Naive thymus-derived CD4-positive, alpha-beta T cell (primary cell): ENCODE data around the gene SYCE3. TPM values are rescaled to one million over a fixed set of nuclear protein-coding genes. Genes with fewer than 3 reads are reported as not detected.

ENCODE experiments used
- ATAC-seq: fragments of 150-1000 bp; cut with Tn5 transposase; 2 replicates; pipeline ENCODE4 v1.10.0; 2021; ENCODE audit warnings: mild to moderate bottlenecking, moderate library complexity
- CTCF ChIA-PET: fragments of 350-600 bp; sonication (Branson Sonifier 250); formaldehyde crosslinking; loops from one replicate; lab custom pipeline; 2021; ENCODE audit warnings: antibody characterized with exemption; lab: Charles Lee
- POLR2A ChIA-PET: fragments of 350-600 bp; sonication (Branson Sonifier 250); formaldehyde crosslinking; loops from one replicate; lab custom pipeline; 2021; ENCODE audit warnings: antibody characterized with exemption, inconsistent platforms; lab: Charles Lee
- DNase-seq, 9 donors: peaks; one replicate each; pipeline versions ENCODE4 v3.0.0 to v3.0.0-alpha.2; 2020 to 2022; ENCODE audit warnings: mixed read lengths in 1 of 9
- H3K27ac ChIP-seq: one replicate; pipeline ENCODE4 v1.7.0; 2013; ENCODE audit warnings: mild to moderate bottlenecking, low read depth, low read length, moderate library complexity
- H3K27me3 ChIP-seq, 2 donors: one replicate each; pipeline ENCODE4 v1.7.0; 2013; ENCODE audit warnings: low read length in 2 of 2, mild to moderate bottlenecking in 2 of 2, moderate library complexity in 2 of 2; ENCODE audit not compliant: control insufficient read depth in 2 of 2, insufficient read depth in 2 of 2
- H3K36me3 ChIP-seq, 3 experiments: 1 replicate in 2 of 3; 2 replicates in 1 of 3; pipeline ENCODE4 v1.7.0; 2013; ENCODE audit warnings: low read length in 3 of 3, mild to moderate bottlenecking in 3 of 3, moderate library complexity in 1 of 3; ENCODE audit not compliant: insufficient read depth in 3 of 3, control insufficient read depth in 2 of 3
- H3K4me1 ChIP-seq, 2 donors: one replicate each; pipeline ENCODE4 v1.7.0; 2013; ENCODE audit warnings: low read length in 2 of 2, mild to moderate bottlenecking in 2 of 2, moderate library complexity in 1 of 2; ENCODE audit not compliant: control insufficient read depth in 2 of 2, insufficient read depth in 2 of 2
- H3K4me3 ChIP-seq: 2 replicates; pipeline ENCODE4 v1.7.0; 2013; ENCODE audit warnings: mild to moderate bottlenecking, low read length
- H3K9me3 ChIP-seq, 3 experiments: 1 replicate in 2 of 3; 2 replicates in 1 of 3; pipeline ENCODE4 v1.7.0; 2013; ENCODE audit warnings: low read length in 3 of 3; ENCODE audit not compliant: control insufficient read depth in 2 of 3
- H3K27ac Mint-ChIP-seq, 9 donors: one replicate each; pipeline ENCODE4 v1.8.0; 2020 to 2022; ENCODE audit warnings: mixed read lengths in 9 of 9, mild to moderate bottlenecking in 8 of 9, moderate library complexity in 5 of 9, inconsistent platforms in 2 of 9
- H3K27me3 Mint-ChIP-seq, 5 donors: one replicate each; pipeline ENCODE4 v1.8.0; 2021 to 2022; ENCODE audit warnings: mixed read lengths in 5 of 5, mild to moderate bottlenecking in 1 of 5
- H3K36me3 Mint-ChIP-seq, 5 donors: one replicate each; pipeline ENCODE4 v1.8.0; 2020 to 2022; ENCODE audit warnings: mixed read lengths in 5 of 5, mild to moderate bottlenecking in 3 of 5, inconsistent platforms in 1 of 5
- H3K4me1 Mint-ChIP-seq, 7 donors: one replicate each; pipeline ENCODE4 v1.8.0; 2020 to 2022; ENCODE audit warnings: mixed read lengths in 7 of 7, mild to moderate bottlenecking in 3 of 7, inconsistent platforms in 1 of 7
- H3K4me3 Mint-ChIP-seq, 10 donors: one replicate each; pipeline ENCODE4 v1.8.0; 2020 to 2022; ENCODE audit warnings: mild to moderate bottlenecking in 10 of 10, mixed read lengths in 10 of 10, moderate library complexity in 6 of 10, inconsistent platforms in 2 of 10
- H3K9me3 Mint-ChIP-seq, 11 donors: one replicate each; pipeline ENCODE4 v1.8.0; 2020 to 2022; ENCODE audit warnings: mixed read lengths in 11 of 11, mild to moderate bottlenecking in 4 of 11, inconsistent platforms in 1 of 11, moderate library complexity in 1 of 11
- intact Hi-C, 2 donors: fragments of 100-400 bp; cut with micrococcal nuclease; formaldehyde crosslinking; loops; one replicate each; pipeline ENCODE4 v1.15.1; 2023
- polyA plus RNA-seq, 2 donors: library from polyadenylated mRNA; unstranded; fragments of 300-500 nt; fragmentation: Illumina TruSeq; gene quantifications; one replicate each; pipeline ENCODE4 v1.2.3, GENCODE V29; 2021
- total RNA-seq, 6 experiments: library from RNA in 5 of 6; stranded (reverse) in 5 of 6; gene quantifications; 1 replicate in 5 of 6; 2 replicates in 1 of 6; pipeline ENCODE4 v1.2.3 and lab custom pipeline; 2021 to 2026

SYCE3 gene
- total and polyA plus RNA-seq, 7 experiments from 2014 or later, result not detected

GRCh38 chr22:50526834-50527801 is 35.6 kb downstream of the SYCE3 start:
- Mint-ChIP-seq H3K4me3 (peak overlapping the region; percentile 55 to 92 (median 68)), H3K27ac (peak overlapping the region; percentile 57 to 90 (median 81))
- intact Hi-C loops, result loop anchor here (1.0 to 5.0 kb wide), 9 partner anchors 12 to 335 kb away; partner anchors contain the start of genes HDAC10 (in 1 of the 2) and SYCE3 (in 1 of the 2)

GRCh38 chr22:50526108-50526833 is 36.4 kb downstream of the SYCE3 start:
- Mint-ChIP-seq H3K27ac (peak overlapping the region in 7 of 9 donors; percentile 72 to 90 (median 86)), H3K9me3 (no peaks in the 10 kb centered on the region), H3K4me3 (peak overlapping the region; percentile 62 to 92 (median 76)), H3K4me1 (peaks cover 8 to 36% (median 26%) of the 10 kb centered on the region in 7 donors), H3K36me3 (peaks cover 0 to 30% (median 0%) of the 10 kb centered on the region in 5 donors), H3K27me3 (peaks cover 0 to 8% (median 0%) of the 10 kb centered on the region in 5 donors)
- Histone ChIP-seq H3K9me3 (no peaks in the 10 kb centered on the region), H3K36me3 (peaks cover 0 to 26% (median 11%) of the 10 kb centered on the region in 3 experiments), H3K27me3 (no peaks in the 10 kb centered on the region), H3K4me1 (peaks cover 14 to 23% of the 10 kb centered on the region in 2 donors), H3K4me3 (peak overlapping the region; percentile 77), H3K27ac (peak overlapping the region; percentile 87)
- POLR2A ChIA-PET, result interaction anchor here (0.7 to 7.1 kb wide), 37 partner anchors 9 to 335 kb away, joined by 3 to 127 read pairs (median 6); partner anchors contain the start of genes ARSA, CHKB, CPT1B and HDAC10
- CTCF ChIA-PET, result interaction anchor here (0.6 to 2.9 kb wide), 26 partner anchors 10 to 185 kb away, joined by 3 to 31 read pairs (median 5); partner anchors contain the start of genes ARSA, LMF2, NCAPH2 and SYCE3
- intact Hi-C loops, result loop anchor here (1.0 to 5.0 kb wide), 8 partner anchors 13 to 334 kb away; partner anchors contain the start of genes HDAC10 (in 1 of the 2) and SYCE3 (in 1 of the 2)
- peak; percentile 51 for ATAC-seq
- peak; percentile 68 to 91 (median 82) for DNase-seq

More at GRCh38 chr22:50526834-50527801, 35.6 kb downstream of the SYCE3 start:
- Histone ChIP-seq H3K27ac (peak overlapping the region; percentile 87), H3K9me3 (no peaks in the 10 kb centered on the region), H3K4me3 (peak overlapping the region; percentile 77), H3K4me1 (peaks cover 14 to 23% of the 10 kb centered on the region in 2 donors), H3K27me3 (no peaks in the 10 kb centered on the region), H3K36me3 (peaks cover 0 to 18% (median 11%) of the 10 kb centered on the region in 3 experiments)
- POLR2A ChIA-PET, result interaction anchor here (0.6 to 7.1 kb wide), 9 partner anchors 12 to 99 kb away, joined by 3 to 127 read pairs (median 6); partner anchors contain the start of genes KLHDC7B, LMF2 and NCAPH2
- ATAC-seq (no peak), DNase-seq (peak in 1 of 9 donors; percentile 24)
- peaks cover 0 to 8% (median 0%) of the 10 kb centered on the region in 5 donors for H3K27me3 Mint-ChIP-seq
- CTCF ChIA-PET, result interaction anchor here (0.6 to 2.9 kb wide), 5 partner anchors 12 to 94 kb away, joined by 4 to 31 read pairs (median 6); no protein-coding TSS in a partner anchor
- H3K9me3 Mint-ChIP-seq, result no peaks in the 10 kb centered on the region
- H3K36me3 Mint-ChIP-seq, result peaks cover 0 to 31% (median 0%) of the 10 kb centered on the region in 5 donors
- H3K4me1 Mint-ChIP-seq, result peaks cover 8 to 37% (median 26%) of the 10 kb centered on the region in 7 donors

GRCh38 chr22:50525858-50526107 is 36.9 kb downstream of the SYCE3 start:
- CTCF ChIA-PET, result interaction anchor here (0.5 to 2.9 kb wide), 30 partner anchors 10 to 377 kb away, joined by 3 to 31 read pairs (median 5); partner anchors contain the start of genes ARSA, HDAC10, LMF2 and NCAPH2
- peaks cover 0 to 30% (median 0%) of the 10 kb centered on the region in 5 donors for H3K36me3 Mint-ChIP-seq
- Histone ChIP-seq H3K4me3 (peak overlapping the region; percentile 77), H3K9me3 (no peaks in the 10 kb centered on the region), H3K27me3 (no peaks in the 10 kb centered on the region), H3K4me1 (peaks cover 14 to 23% of the 10 kb centered on the region in 2 donors), H3K36me3 (peaks cover 0 to 31% (median 11%) of the 10 kb centered on the region in 3 experiments), H3K27ac (peak overlapping the region; percentile 87)
- peak overlapping the region; percentile 74 to 96 (median 86) for H3K4me3 Mint-ChIP-seq
- H3K4me1 Mint-ChIP-seq, result peaks cover 8 to 33% (median 26%) of the 10 kb centered on the region in 7 donors
- ATAC-seq, result no peak
- POLR2A ChIA-PET, result interaction anchor here (0.7 to 7.1 kb wide), 41 partner anchors 9 to 334 kb away, joined by 3 to 127 read pairs (median 6); partner anchors contain the start of genes ARSA, CHKB, CPT1B and HDAC10
- H3K27ac Mint-ChIP-seq, result peak overlapping the region in 7 of 9 donors; percentile 68 to 88 (median 86)
- H3K27me3 Mint-ChIP-seq, result peaks cover 0 to 6% (median 0%) of the 10 kb centered on the region in 5 donors
- intact Hi-C loops, result loop anchor here (1.0 to 5.0 kb wide), 15 partner anchors 14 to 333 kb away; partner anchors contain the start of genes NCAPH2 (in 2 of the 2), SYCE3 (in 2 of the 2), CHKB (in 1 of the 2) and HDAC10 (in 1 of the 2)
- no peaks in the 10 kb centered on the region for H3K9me3 Mint-ChIP-seq
- DNase-seq, result peak in 1 of 9 donors; percentile 67

GRCh38 chr22:50525104-50525857 is 37.4 kb downstream of the SYCE3 start, which contains the start of gene SCO2:
SCO2 (minus strand) TSS chr22:50525598; CDS start chr22:50524411, 1,187 bp downstream.
- ChIA-PET POLR2A (interaction anchor here (0.7 to 7.1 kb wide), 41 partner anchors 9 to 334 kb away, joined by 3 to 127 read pairs (median 6); partner anchors contain the start of genes ARSA, CHKB, CPT1B and HDAC10), CTCF (interaction anchor here (0.5 to 2.9 kb wide), 30 partner anchors 11 to 377 kb away, joined by 3 to 31 read pairs (median 5); partner anchors contain the start of genes ARSA, HDAC10, LMF2 and NCAPH2)
- H3K36me3 Mint-ChIP-seq, result peaks cover 0 to 30% (median 0%) of the 10 kb centered on the region in 5 donors
- peaks cover 14 to 18% of the 10 kb centered on the region in 2 donors for H3K4me1 ChIP-seq
- intact Hi-C loops, result loop anchor here (1.0 to 5.0 kb wide), 11 partner anchors 17 to 333 kb away; partner anchors contain the start of genes NCAPH2 (in 2 of the 2), CHKB (in 1 of the 2), HDAC10 (in 1 of the 2) and PPP6R2 (in 1 of the 2)
- peaks cover 0 to 6% (median 0%) of the 10 kb centered on the region in 5 donors for H3K27me3 Mint-ChIP-seq
- ATAC-seq (peak; percentile 77), DNase-seq (peak; percentile 97 to 99 (median 98))
- no peaks in the 10 kb centered on the region for H3K27me3 ChIP-seq
- H3K4me1 Mint-ChIP-seq, result peaks cover 8 to 33% (median 26%) of the 10 kb centered on the region in 7 donors
- peak within 1 kb of the TSS; percentile 77 for H3K4me3 ChIP-seq
- H3K9me3 ChIP-seq, result no peaks in the 10 kb centered on the region
- H3K9me3 Mint-ChIP-seq, result no peaks in the 10 kb centered on the region
- peak within 1 kb of the TSS; percentile 77 to 96 (median 89) for H3K4me3 Mint-ChIP-seq
- peaks cover 0 to 32% (median 11%) of the 10 kb centered on the region in 3 experiments for H3K36me3 ChIP-seq
- peak within 1 kb of the TSS; percentile 78 to 93 (median 86) for H3K27ac Mint-ChIP-seq
- H3K27ac ChIP-seq, result peak within 1 kb of the TSS; percentile 87
